K562 (cell line): Measurements from ENCODE around the gene ADRA1B. TPM values are rescaled to one million over a fixed set of nuclear protein-coding genes. Genes with fewer than 3 reads are reported as not detected.
A peak's percentile ranks its signal among the peaks of the same experiment; 100 is the strongest.

Experiments
- CREM ChIP-seq: IDR thresholded peaks from 2 replicates; pipeline ENCODE4 v1.6.1; 2014; ENCODE audit warnings: antibody characterized with exemption, low read depth
- FOXA3 ChIP-seq, 2 experiments: fragments of 450-650 bp in 1 of 2; sonication (generic) in 1 of 2; formaldehyde crosslinking; IDR thresholded peaks in 1 of 2; conservative IDR thresholded peaks in 1 of 2; 2 replicates each; pipeline versions ENCODE4 v1.4.0 to v1.8.0; 2020 to 2022; ENCODE audit warnings: mild to moderate bottlenecking in 2 of 2, missing genetic modification reagents in 1 of 2
- HDAC1 ChIP-seq, 2 experiments: fragments of 450-650 bp; IDR thresholded peaks; 2 replicates each; pipeline ENCODE4 v1.6.1; 2016 to 2017; ENCODE audit warnings: inconsistent platforms in 1 of 2, mild to moderate bottlenecking in 1 of 2, moderate library complexity in 1 of 2
- HMG20B ChIP-seq: fragments of 250-450 bp; sonication (Bioruptor Pico); IDR thresholded peaks from 2 replicates; pipeline ENCODE4 v1.5.0; 2021; ENCODE audit warnings: mild to moderate bottlenecking
- HNRNPLL ChIP-seq: fragments of 200-400 bp; formaldehyde crosslinking; IDR thresholded peaks from 2 replicates; pipeline ENCODE4 v1.6.1; 2017; ENCODE audit warnings: low read length, low read depth, mild to moderate bottlenecking; ENCODE audit not compliant: poor library complexity, severe bottlenecking
- KHSRP ChIP-seq: fragments of 450-650 bp; IDR thresholded peaks from 2 replicates; pipeline ENCODE4 v1.6.1; 2017
- NFIX ChIP-seq: fragments of 250-450 bp; sonication (Bioruptor Pico); IDR thresholded peaks from 2 replicates; pipeline ENCODE4 v1.4.0; 2020; ENCODE audit warnings: low read depth, mild to moderate bottlenecking, moderate library complexity
- PHF8 ChIP-seq: fragments of 200-600 bp; sonication (generic); IDR thresholded peaks from 2 replicates; pipeline ENCODE4 v1.6.1; 2012; ENCODE audit warnings: mixed run types, mild to moderate bottlenecking, inconsistent platforms, low read length, moderate library complexity, borderline replicate concordance
- RAD21 ChIP-seq, 2 experiments: fragments of 250-450 bp in 1 of 2; fragments of 450-650 bp in 1 of 2; sonication (Bioruptor Pico) in 1 of 2; formaldehyde crosslinking in 1 of 2; IDR thresholded peaks in 1 of 2; conservative IDR thresholded peaks in 1 of 2; 2 replicates each; pipeline versions ENCODE4 v1.4.0 to v1.8.0; 2020 to 2022; ENCODE audit warnings: mild to moderate bottlenecking in 2 of 2, moderate library complexity in 1 of 2
- RAD51 ChIP-seq: fragments of 450-650 bp; IDR thresholded peaks from 2 replicates; pipeline ENCODE4 v1.7.1; 2016; ENCODE audit warnings: low read depth, mild to moderate bottlenecking, borderline replicate concordance
- SOX6 ChIP-seq: fragments of 450-650 bp; IDR thresholded peaks from 2 replicates; pipeline ENCODE4 v1.6.1; 2014; ENCODE audit warnings: mild to moderate bottlenecking
- SRSF3 ChIP-seq: fragments of 200-400 bp; formaldehyde crosslinking; IDR thresholded peaks from 2 replicates; pipeline ENCODE4 v1.6.1; 2016; ENCODE audit warnings: mild to moderate bottlenecking, low read length, moderate library complexity; ENCODE audit not compliant: insufficient read depth
- TBL1XR1 ChIP-seq, 2 experiments: IDR thresholded peaks; 2 replicates each; pipeline ENCODE4 v1.6.1; 2012; ENCODE audit warnings: improper control_type of control experiment in 2 of 2, low read length in 2 of 2, mild to moderate bottlenecking in 1 of 2
- ZNF146 ChIP-seq: IDR thresholded peaks from one replicate; pipeline ENCODE4 v1.6.1; 2018; ENCODE audit warnings: missing compliant biosample characterization; ENCODE audit not compliant: unreplicated experiment
- polyA plus RNA-seq, 8 experiments: library from polyadenylated mRNA; depleted of rRNA in 4 of 8; stranded (reverse) in 5 of 8; unstranded in 3 of 8; fragments of >200 nt; fragmentation: Nextera tagmentation in 2 of 8; fragmentation: Illumina TruSeq in 1 of 8; extraction: Ambion mirVana in 2 of 8; extraction: Trizol in 1 of 8; gene quantifications; 2 replicates each; pipeline versions ENCODE4 v1.2.1 to v1.2.3, GENCODE V29; 2011 to 2014; ENCODE audit warnings: inconsistent platforms in 1 of 8, missing spikeins in 1 of 8
- total RNA-seq, 7 experiments: library from RNA; depleted of rRNA in 6 of 7; stranded (reverse); fragments of >200 nt in 6 of 7; fragmentation: Illumina TruSeq in 2 of 7; extraction: Trizol in 2 of 7; gene quantifications; 2 replicates each; pipeline versions ENCODE4 v1.2.1 to v1.2.3, GENCODE V29; 2011 to 2021; ENCODE audit warnings: low replicate concordance in 1 of 7
- TF ChIP-seq, protein P1 (sequence below): fragments of 450-650 bp; IDR thresholded peaks from 2 replicates; pipeline ENCODE4 v1.6.1; 2016
- TF ChIP-seq, protein P2 (sequence below), 2 experiments: IDR thresholded peaks in 1 of 2; conservative IDR thresholded peaks in 1 of 2; 2 replicates each; pipeline ENCODE4 v1.6.1; 2016; ENCODE audit warnings: low read depth in 2 of 2, mild to moderate bottlenecking in 1 of 2, missing compliant biosample characterization in 1 of 2, missing genetic modification characterization in 1 of 2, moderate library complexity in 1 of 2
- TF ChIP-seq, protein P3 (sequence below): sonication (generic); formaldehyde crosslinking; IDR thresholded peaks from 2 replicates; pipeline ENCODE4 v1.8.0; 2022; ENCODE audit warnings: mild to moderate bottlenecking, missing genetic modification reagents, borderline replicate concordance
- TF ChIP-seq, protein P4 (sequence below), 2 experiments: fragments of 200-800 bp in 1 of 2; sonication (Bioruptor generic) in 1 of 2; sonication (generic) in 1 of 2; formaldehyde crosslinking in 1 of 2; IDR thresholded peaks in 1 of 2; conservative IDR thresholded peaks in 1 of 2; 2 replicates each; pipeline versions ENCODE4 v1.5.0 to v1.6.1; 2016 to 2020; ENCODE audit warnings: missing compliant biosample characterization in 1 of 2, missing genetic modification characterization in 1 of 2, missing genetic modification reagents in 1 of 2

ADRA1B gene
- total and polyA plus RNA-seq, 9 of the 15 experiments (the other 6 are each of a cell fraction or from before 2014, with no cell fraction given) = not detected

GRCh38 chr5:160008877-160009590 is 92.8 kb downstream of the ADRA1B start, which contains the start of gene TTC1 (continued):
- TF ChIP-seq, protein P1, sequence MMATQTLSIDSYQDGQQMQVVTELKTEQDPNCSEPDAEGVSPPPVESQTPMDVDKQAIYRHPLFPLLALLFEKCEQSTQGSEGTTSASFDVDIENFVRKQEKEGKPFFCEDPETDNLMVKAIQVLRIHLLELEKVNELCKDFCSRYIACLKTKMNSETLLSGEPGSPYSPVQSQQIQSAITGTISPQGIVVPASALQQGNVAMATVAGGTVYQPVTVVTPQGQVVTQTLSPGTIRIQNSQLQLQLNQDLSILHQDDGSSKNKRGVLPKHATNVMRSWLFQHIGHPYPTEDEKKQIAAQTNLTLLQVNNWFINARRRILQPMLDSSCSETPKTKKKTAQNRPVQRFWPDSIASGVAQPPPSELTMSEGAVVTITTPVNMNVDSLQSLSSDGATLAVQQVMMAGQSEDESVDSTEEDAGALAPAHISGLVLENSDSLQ = peak; percentile 57
- no peak for TF ChIP-seq ZNF146
- TF ChIP-seq, protein P2, sequence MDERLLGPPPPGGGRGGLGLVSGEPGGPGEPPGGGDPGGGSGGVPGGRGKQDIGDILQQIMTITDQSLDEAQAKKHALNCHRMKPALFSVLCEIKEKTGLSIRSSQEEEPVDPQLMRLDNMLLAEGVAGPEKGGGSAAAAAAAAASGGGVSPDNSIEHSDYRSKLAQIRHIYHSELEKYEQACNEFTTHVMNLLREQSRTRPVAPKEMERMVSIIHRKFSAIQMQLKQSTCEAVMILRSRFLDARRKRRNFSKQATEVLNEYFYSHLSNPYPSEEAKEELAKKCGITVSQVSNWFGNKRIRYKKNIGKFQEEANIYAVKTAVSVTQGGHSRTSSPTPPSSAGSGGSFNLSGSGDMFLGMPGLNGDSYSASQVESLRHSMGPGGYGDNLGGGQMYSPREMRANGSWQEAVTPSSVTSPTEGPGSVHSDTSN (CRISPR knock-in tag; IDR thresholded peaks at IDR 0.05; ENCODE audit: low read depth) = no peak
- TF ChIP-seq, protein P2 (tag; conservative IDR thresholded peaks at IDR 0.05; ENCODE audit: low read depth) = no peak
- TF ChIP-seq HMG20B (CRISPR knock-in tag) = no peak
- TF ChIP-seq PHF8 = peak; percentile 92
- TF ChIP-seq SOX6 = peak; percentile 26; the same call in 1 of the 2 replicates
- no peak for TF ChIP-seq NFIX
- TF ChIP-seq CREM = peak; percentile 99
- TF ChIP-seq, protein P3, sequence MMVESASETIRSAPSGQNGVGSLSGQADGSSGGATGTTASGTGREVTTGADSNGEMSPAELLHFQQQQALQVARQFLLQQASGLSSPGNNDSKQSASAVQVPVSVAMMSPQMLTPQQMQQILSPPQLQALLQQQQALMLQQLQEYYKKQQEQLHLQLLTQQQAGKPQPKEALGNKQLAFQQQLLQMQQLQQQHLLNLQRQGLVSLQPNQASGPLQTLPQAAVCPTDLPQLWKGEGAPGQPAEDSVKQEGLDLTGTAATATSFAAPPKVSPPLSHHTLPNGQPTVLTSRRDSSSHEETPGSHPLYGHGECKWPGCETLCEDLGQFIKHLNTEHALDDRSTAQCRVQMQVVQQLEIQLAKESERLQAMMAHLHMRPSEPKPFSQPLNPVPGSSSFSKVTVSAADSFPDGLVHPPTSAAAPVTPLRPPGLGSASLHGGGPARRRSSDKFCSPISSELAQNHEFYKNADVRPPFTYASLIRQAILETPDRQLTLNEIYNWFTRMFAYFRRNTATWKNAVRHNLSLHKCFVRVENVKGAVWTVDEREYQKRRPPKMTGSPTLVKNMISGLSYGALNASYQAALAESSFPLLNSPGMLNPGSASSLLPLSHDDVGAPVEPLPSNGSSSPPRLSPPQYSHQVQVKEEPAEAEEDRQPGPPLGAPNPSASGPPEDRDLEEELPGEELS (CRISPR knock-in tag) = no peak
- TF ChIP-seq SRSF3 = no peak
- peak; percentile 57; the same call in 1 of the 2 replicates for TF ChIP-seq RAD51
- peak in 1 of 2 experiments; percentile 83; a peak in 2 of 4 replicates for TF ChIP-seq HDAC1 (IDR thresholded peaks at IDR 0.05)
- TF ChIP-seq TBL1XR1 (IDR thresholded peaks at IDR 0.05; ENCODE audit: low read length in 2 of 2) = peak in 1 of 2 experiments; percentile 96; a peak in 2 of 4 replicates
- no peak for TF ChIP-seq FOXA3 (CRISPR knock-in tag; conservative IDR thresholded peaks at IDR 0.05 in 1 of 2, IDR thresholded peaks at IDR 0.05 in 1 of 2)
- no peak for TF ChIP-seq HNRNPLL
- TF ChIP-seq RAD21 (CRISPR knock-in tag; conservative IDR thresholded peaks at IDR 0.05 in 1 of 2, IDR thresholded peaks at IDR 0.05 in 1 of 2) = no peak
- TF ChIP-seq, protein P4, sequence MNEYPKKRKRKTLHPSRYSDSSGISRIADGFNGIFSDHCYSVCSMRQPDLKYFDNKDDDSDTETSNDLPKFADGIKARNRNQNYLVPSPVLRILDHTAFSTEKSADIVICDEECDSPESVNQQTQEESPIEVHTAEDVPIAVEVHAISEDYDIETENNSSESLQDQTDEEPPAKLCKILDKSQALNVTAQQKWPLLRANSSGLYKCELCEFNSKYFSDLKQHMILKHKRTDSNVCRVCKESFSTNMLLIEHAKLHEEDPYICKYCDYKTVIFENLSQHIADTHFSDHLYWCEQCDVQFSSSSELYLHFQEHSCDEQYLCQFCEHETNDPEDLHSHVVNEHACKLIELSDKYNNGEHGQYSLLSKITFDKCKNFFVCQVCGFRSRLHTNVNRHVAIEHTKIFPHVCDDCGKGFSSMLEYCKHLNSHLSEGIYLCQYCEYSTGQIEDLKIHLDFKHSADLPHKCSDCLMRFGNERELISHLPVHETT (CRISPR knock-in tag; conservative IDR thresholded peaks at IDR 0.05 in 1 of 2, IDR thresholded peaks at IDR 0.05 in 1 of 2) = peak in 1 of 2 experiments; percentile 68; a peak in 1 of 4 replicates
- TF ChIP-seq KHSRP = peak; percentile 97
